Mammary epithelial cell (primary cell): ENCODE data around the gene SLCO4A1.

Experiments
- EZH2 ChIP-seq: IDR thresholded peaks from 2 replicates; pipeline ENCODE4 v1.6.1; 2012; ENCODE audit warnings: low read length, inconsistent platforms, borderline replicate concordance
- TF ChIP-seq, protein P1 (sequence below), 2 donors: IDR thresholded peaks in 1 of 2; conservative IDR thresholded peaks in 1 of 2; 2 replicates each; pipeline ENCODE4 v1.5.1; 2011 to 2012; ENCODE audit warnings: inconsistent platforms in 2 of 2, low read length in 2 of 2, mild to moderate bottlenecking in 2 of 2, control low read depth in 1 of 2, low read depth in 1 of 2; ENCODE audit not compliant: insufficient read depth in 1 of 2; ENCODE audit errors: extremely low read depth in 1 of 2

DNA sequence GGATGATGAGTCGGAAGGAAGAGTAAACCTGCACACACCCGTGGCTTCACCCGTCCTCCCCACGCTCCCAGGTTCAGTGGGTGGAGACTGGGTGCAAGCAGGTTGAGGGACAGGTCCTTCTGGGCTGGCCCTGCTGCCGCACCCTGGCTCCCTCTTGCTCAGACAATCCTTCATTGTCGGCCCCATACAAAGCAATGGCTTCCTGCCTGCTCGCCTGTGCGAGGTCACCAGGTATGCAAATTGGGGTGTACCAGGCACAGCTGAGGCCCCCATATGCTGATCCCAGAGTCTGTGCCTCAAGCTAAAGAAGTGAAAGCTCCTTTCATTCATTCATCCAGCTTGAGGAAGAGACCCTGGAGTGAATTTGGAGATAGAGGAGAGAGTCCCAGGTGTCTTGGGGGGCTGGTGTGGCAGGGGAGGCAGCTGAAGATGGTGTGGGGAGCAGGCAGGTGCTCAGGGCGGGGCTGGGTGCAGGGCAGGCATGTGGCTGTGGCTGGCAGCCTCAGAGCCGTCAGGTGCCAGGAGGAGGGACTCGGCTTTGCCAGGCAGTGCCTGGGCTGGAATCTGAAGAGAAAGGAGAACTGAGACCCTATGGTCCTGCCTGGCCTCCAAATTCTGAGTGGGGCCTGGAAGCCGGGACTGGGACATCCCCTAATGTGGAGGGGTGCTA, 4.7 kb downstream of the SLCO4A1 start:
- TF ChIP-seq, protein P1, sequence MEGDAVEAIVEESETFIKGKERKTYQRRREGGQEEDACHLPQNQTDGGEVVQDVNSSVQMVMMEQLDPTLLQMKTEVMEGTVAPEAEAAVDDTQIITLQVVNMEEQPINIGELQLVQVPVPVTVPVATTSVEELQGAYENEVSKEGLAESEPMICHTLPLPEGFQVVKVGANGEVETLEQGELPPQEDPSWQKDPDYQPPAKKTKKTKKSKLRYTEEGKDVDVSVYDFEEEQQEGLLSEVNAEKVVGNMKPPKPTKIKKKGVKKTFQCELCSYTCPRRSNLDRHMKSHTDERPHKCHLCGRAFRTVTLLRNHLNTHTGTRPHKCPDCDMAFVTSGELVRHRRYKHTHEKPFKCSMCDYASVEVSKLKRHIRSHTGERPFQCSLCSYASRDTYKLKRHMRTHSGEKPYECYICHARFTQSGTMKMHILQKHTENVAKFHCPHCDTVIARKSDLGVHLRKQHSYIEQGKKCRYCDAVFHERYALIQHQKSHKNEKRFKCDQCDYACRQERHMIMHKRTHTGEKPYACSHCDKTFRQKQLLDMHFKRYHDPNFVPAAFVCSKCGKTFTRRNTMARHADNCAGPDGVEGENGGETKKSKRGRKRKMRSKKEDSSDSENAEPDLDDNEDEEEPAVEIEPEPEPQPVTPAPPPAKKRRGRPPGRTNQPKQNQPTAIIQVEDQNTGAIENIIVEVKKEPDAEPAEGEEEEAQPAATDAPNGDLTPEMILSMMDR (conservative IDR thresholded peaks at IDR 0.05 in 1 of 2, IDR thresholded peaks at IDR 0.05 in 1 of 2; ENCODE audit: extremely low read depth in 1 of 2, insufficient read depth in 1 of 2, low read depth in 1 of 2, low read length in 2 of 2) = no peak
- TF ChIP-seq EZH2 = no peak
